GM23338 (cell line): ENCODE measurements around the gene HHAT. TPM values are rescaled to one million over a fixed set of nuclear protein-coding genes. Genes with fewer than 3 reads are reported as not detected.

Source experiments
- ATAC-seq: fragments of 200-7000 bp; cut with Tn5 transposase; 3 replicates; pipeline ENCODE4 v1.9.1; 2020
- DNase-seq: peaks from one replicate; pipeline ENCODE4 v3.0.0-alpha.2; 2015; ENCODE audit warnings: low spot score
- H2AFZ ChIP-seq: fragments of 200-600 bp; sonication (generic); 2 replicates; pipeline ENCODE4 v1.8.0; 2016; ENCODE audit warnings: antibody characterized with exemption, mild to moderate bottlenecking, moderate library complexity
- H3F3A ChIP-seq: fragments of 200-600 bp; sonication (generic); replicated peaks from 2 replicates; pipeline ENCODE4 v1.8.0; 2017; ENCODE audit warnings: antibody characterized with exemption, mixed run types, low read depth
- H3K27ac ChIP-seq: fragments of 200-600 bp; sonication (generic); 2 replicates; pipeline ENCODE4 v1.6.1; 2016; ENCODE audit warnings: low read depth
- H3K27me3 ChIP-seq: fragments of 200-600 bp; sonication (generic); 2 replicates; pipeline ENCODE4 v1.8.0; 2016; ENCODE audit warnings: mild to moderate bottlenecking, mixed run types, moderate library complexity; ENCODE audit not compliant: insufficient read depth
- H3K36me3 ChIP-seq: fragments of 200-600 bp; sonication (generic); 2 replicates; pipeline ENCODE4 v1.8.0; 2016; ENCODE audit warnings: mild to moderate bottlenecking; ENCODE audit not compliant: insufficient read depth
- H3K4me1 ChIP-seq: fragments of 200-600 bp; sonication (generic); 2 replicates; pipeline ENCODE4 v1.8.0; 2016; ENCODE audit warnings: mild to moderate bottlenecking, moderate library complexity; ENCODE audit not compliant: insufficient read depth
- H3K4me2 ChIP-seq: fragments of 200-600 bp; sonication (generic); 2 replicates; pipeline ENCODE4 v1.7.1; 2017; ENCODE audit warnings: mixed run types
- H3K4me3 ChIP-seq: fragments of 200-600 bp; sonication (generic); 2 replicates; pipeline ENCODE4 v1.6.1; 2016; ENCODE audit warnings: mixed run types
- H3K79me2 ChIP-seq: fragments of 200-600 bp; sonication (generic); replicated peaks from 2 replicates; pipeline ENCODE4 v1.8.0; 2017; ENCODE audit warnings: mild to moderate bottlenecking; ENCODE audit not compliant: insufficient read depth
- H3K9me2 ChIP-seq: fragments of 200-600 bp; sonication (generic); 2 replicates; pipeline ENCODE4 v1.8.0; 2017; ENCODE audit not compliant: insufficient read depth
- H4K20me1 ChIP-seq: fragments of 200-600 bp; sonication (generic); replicated peaks from 2 replicates; pipeline ENCODE4 v1.8.0; 2017; ENCODE audit warnings: mild to moderate bottlenecking; ENCODE audit not compliant: insufficient read depth
- H3K27ac Mint-ChIP-seq: 2 replicates; pipeline ENCODE4 v1.8.0; 2020; ENCODE audit warnings: inconsistent platforms, mild to moderate bottlenecking, moderate library complexity, mixed read lengths
- H3K27me3 Mint-ChIP-seq: 3 replicates; pipeline ENCODE4 v1.8.0; 2022; ENCODE audit warnings: low read depth, mild to moderate bottlenecking, moderate library complexity, mixed read lengths, inconsistent platforms; ENCODE audit not compliant: insufficient read depth, poor library complexity
- H3K36me3 Mint-ChIP-seq: 3 replicates; pipeline ENCODE4 v1.8.0; 2021; ENCODE audit warnings: low read depth, mild to moderate bottlenecking, inconsistent platforms, moderate library complexity, mixed read lengths
- H3K4me1 Mint-ChIP-seq: 3 replicates; pipeline ENCODE4 v1.8.0; 2020; ENCODE audit warnings: mild to moderate bottlenecking, inconsistent platforms, mixed read lengths
- H3K4me3 Mint-ChIP-seq: 3 replicates; pipeline ENCODE4 v1.8.0; 2021; ENCODE audit warnings: moderate library complexity, mild to moderate bottlenecking, inconsistent platforms, mixed read lengths
- H3K9me3 Mint-ChIP-seq: 3 replicates; pipeline ENCODE4 v1.8.0; 2020; ENCODE audit warnings: moderate library complexity, mild to moderate bottlenecking, inconsistent platforms, mixed read lengths
- CREB1 ChIP-seq: fragments of 250-450 bp; sonication (Bioruptor Pico); IDR thresholded peaks from 2 replicates; pipeline ENCODE4 v1.5.0; 2020; ENCODE audit warnings: low read depth, mild to moderate bottlenecking, moderate library complexity
- EZH2 ChIP-seq: fragments of 200-600 bp; sonication (generic); IDR thresholded peaks from one replicate; pipeline ENCODE4 v1.8.0; 2017; ENCODE audit warnings: antibody characterized with exemption, mild to moderate bottlenecking, low read depth; ENCODE audit not compliant: unreplicated experiment
- EZH2phosphoT487 ChIP-seq: fragments of 200-600 bp; sonication (generic); IDR thresholded peaks from one replicate; pipeline ENCODE4 v1.8.1; 2018; ENCODE audit warnings: antibody characterized with exemption; ENCODE audit not compliant: unreplicated experiment
- JUNB ChIP-seq: IDR thresholded peaks from one replicate; pipeline ENCODE4 v1.6.1; 2016; ENCODE audit warnings: antibody characterized with exemption; ENCODE audit not compliant: unreplicated experiment
- NANOG ChIP-seq: IDR thresholded peaks from 2 replicates; pipeline ENCODE4 v1.6.1; 2016; ENCODE audit warnings: antibody characterized with exemption, borderline replicate concordance
- POLR2AphosphoS5 ChIP-seq: IDR thresholded peaks from 2 replicates; pipeline ENCODE4 v1.6.1; 2016; ENCODE audit warnings: antibody characterized with exemption, low read depth
- STAT1 ChIP-seq: IDR thresholded peaks from one replicate; pipeline ENCODE4 v1.6.1; 2016; ENCODE audit warnings: antibody characterized with exemption; ENCODE audit not compliant: unreplicated experiment
- ZNF114 ChIP-seq: fragments of 250-450 bp; sonication (Bioruptor Pico); IDR thresholded peaks from 2 replicates; pipeline ENCODE4 v1.5.0; 2020; ENCODE audit warnings: mild to moderate bottlenecking, moderate library complexity
- ZNF331 ChIP-seq: fragments of 250-450 bp; sonication (Bioruptor Pico); IDR thresholded peaks from 2 replicates; pipeline ENCODE4 v1.5.0; 2020; ENCODE audit warnings: low read depth, mild to moderate bottlenecking, moderate library complexity
- polyA plus RNA-seq: library from polyadenylated mRNA; unstranded; fragments of >200 nt; fragmentation: Nextera tagmentation; extraction: Ambion mirVana; gene quantifications from 2 replicates; pipeline ENCODE4 v1.2.1, GENCODE V29; 2016
- total RNA-seq: library from RNA; depleted of rRNA; stranded (reverse); fragments of >200 nt; shearing (Covaris generic); gene quantifications from 2 replicates; pipeline ENCODE4 v1.2.3, GENCODE V29; 2014
- TF ChIP-seq, protein P1 (sequence below), 2 experiments: fragments of 200-600 bp in 1 of 2; sonication (generic) in 1 of 2; conservative IDR thresholded peaks; 2 replicates each; pipeline versions ENCODE4 v1.5.1 to v1.6.1; 2016 to 2017; ENCODE audit warnings: antibody characterized with exemption in 2 of 2, low read depth in 2 of 2, mild to moderate bottlenecking in 2 of 2, moderate library complexity in 1 of 2
- TF ChIP-seq, protein P2 (sequence below): fragments of 250-450 bp; sonication (Bioruptor Pico); IDR thresholded peaks from 2 replicates; pipeline ENCODE4 v1.5.0; 2020; ENCODE audit warnings: mild to moderate bottlenecking, moderate library complexity
- TF ChIP-seq, protein P3 (sequence below): IDR thresholded peaks from one replicate; pipeline ENCODE4 v1.6.1; 2018; ENCODE audit warnings: antibody characterized with exemption; ENCODE audit not compliant: unreplicated experiment
- TF ChIP-seq, protein P4 (sequence below): IDR thresholded peaks from 2 replicates; pipeline ENCODE4 v1.6.1; 2016; ENCODE audit warnings: antibody characterized with exemption

The HHAT gene
- total and polyA plus RNA-seq, 2 experiments from 2014 or later: 0.11 to 0.66 TPM

DNA sequence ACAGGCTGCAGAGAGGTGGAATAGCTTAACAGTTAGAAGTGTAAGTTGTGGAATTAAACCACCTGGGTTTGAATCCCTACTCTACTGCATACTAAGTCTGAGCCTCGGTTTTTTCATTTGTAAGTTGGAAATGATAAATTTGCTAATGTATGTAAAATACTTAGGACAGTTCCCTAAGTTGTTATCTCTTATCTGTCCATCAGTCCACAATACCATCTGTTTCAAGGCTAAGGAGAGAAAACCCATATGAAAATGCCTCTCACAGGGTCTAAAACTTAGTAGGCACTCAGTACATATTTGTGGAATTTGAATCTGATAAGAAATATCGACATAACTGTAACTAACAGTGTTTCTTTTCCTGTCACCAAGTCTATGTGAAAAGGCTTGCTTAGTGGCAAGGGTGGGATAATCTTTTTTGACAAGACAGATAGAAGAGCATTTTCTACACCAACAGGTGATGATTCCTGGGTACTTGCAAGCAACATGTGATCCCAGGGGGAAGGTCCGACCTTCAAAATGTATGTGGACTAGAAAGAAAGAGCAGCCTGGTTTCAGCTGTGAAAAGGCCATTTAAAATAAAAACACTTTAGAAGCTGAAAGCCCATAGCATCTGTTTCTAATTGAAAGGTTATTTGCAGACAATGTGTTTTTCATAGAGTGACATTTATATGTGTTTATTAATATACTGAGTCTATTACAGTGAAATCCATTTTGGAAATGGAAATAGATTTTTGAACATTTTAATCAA, 202.9 kb downstream of the HHAT start:
- no peaks in the 10 kb centered on the region for H3K9me3 Mint-ChIP-seq
- DNase-seq (no peak), ATAC-seq (no peak)
- no peaks in the 10 kb centered on the region for H3K79me2 ChIP-seq
- TF ChIP-seq, protein P1, sequence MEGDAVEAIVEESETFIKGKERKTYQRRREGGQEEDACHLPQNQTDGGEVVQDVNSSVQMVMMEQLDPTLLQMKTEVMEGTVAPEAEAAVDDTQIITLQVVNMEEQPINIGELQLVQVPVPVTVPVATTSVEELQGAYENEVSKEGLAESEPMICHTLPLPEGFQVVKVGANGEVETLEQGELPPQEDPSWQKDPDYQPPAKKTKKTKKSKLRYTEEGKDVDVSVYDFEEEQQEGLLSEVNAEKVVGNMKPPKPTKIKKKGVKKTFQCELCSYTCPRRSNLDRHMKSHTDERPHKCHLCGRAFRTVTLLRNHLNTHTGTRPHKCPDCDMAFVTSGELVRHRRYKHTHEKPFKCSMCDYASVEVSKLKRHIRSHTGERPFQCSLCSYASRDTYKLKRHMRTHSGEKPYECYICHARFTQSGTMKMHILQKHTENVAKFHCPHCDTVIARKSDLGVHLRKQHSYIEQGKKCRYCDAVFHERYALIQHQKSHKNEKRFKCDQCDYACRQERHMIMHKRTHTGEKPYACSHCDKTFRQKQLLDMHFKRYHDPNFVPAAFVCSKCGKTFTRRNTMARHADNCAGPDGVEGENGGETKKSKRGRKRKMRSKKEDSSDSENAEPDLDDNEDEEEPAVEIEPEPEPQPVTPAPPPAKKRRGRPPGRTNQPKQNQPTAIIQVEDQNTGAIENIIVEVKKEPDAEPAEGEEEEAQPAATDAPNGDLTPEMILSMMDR (conservative IDR thresholded peaks at IDR 0.05; ENCODE audit: low read depth in 2 of 2): no peak
- TF ChIP-seq, protein P2, sequence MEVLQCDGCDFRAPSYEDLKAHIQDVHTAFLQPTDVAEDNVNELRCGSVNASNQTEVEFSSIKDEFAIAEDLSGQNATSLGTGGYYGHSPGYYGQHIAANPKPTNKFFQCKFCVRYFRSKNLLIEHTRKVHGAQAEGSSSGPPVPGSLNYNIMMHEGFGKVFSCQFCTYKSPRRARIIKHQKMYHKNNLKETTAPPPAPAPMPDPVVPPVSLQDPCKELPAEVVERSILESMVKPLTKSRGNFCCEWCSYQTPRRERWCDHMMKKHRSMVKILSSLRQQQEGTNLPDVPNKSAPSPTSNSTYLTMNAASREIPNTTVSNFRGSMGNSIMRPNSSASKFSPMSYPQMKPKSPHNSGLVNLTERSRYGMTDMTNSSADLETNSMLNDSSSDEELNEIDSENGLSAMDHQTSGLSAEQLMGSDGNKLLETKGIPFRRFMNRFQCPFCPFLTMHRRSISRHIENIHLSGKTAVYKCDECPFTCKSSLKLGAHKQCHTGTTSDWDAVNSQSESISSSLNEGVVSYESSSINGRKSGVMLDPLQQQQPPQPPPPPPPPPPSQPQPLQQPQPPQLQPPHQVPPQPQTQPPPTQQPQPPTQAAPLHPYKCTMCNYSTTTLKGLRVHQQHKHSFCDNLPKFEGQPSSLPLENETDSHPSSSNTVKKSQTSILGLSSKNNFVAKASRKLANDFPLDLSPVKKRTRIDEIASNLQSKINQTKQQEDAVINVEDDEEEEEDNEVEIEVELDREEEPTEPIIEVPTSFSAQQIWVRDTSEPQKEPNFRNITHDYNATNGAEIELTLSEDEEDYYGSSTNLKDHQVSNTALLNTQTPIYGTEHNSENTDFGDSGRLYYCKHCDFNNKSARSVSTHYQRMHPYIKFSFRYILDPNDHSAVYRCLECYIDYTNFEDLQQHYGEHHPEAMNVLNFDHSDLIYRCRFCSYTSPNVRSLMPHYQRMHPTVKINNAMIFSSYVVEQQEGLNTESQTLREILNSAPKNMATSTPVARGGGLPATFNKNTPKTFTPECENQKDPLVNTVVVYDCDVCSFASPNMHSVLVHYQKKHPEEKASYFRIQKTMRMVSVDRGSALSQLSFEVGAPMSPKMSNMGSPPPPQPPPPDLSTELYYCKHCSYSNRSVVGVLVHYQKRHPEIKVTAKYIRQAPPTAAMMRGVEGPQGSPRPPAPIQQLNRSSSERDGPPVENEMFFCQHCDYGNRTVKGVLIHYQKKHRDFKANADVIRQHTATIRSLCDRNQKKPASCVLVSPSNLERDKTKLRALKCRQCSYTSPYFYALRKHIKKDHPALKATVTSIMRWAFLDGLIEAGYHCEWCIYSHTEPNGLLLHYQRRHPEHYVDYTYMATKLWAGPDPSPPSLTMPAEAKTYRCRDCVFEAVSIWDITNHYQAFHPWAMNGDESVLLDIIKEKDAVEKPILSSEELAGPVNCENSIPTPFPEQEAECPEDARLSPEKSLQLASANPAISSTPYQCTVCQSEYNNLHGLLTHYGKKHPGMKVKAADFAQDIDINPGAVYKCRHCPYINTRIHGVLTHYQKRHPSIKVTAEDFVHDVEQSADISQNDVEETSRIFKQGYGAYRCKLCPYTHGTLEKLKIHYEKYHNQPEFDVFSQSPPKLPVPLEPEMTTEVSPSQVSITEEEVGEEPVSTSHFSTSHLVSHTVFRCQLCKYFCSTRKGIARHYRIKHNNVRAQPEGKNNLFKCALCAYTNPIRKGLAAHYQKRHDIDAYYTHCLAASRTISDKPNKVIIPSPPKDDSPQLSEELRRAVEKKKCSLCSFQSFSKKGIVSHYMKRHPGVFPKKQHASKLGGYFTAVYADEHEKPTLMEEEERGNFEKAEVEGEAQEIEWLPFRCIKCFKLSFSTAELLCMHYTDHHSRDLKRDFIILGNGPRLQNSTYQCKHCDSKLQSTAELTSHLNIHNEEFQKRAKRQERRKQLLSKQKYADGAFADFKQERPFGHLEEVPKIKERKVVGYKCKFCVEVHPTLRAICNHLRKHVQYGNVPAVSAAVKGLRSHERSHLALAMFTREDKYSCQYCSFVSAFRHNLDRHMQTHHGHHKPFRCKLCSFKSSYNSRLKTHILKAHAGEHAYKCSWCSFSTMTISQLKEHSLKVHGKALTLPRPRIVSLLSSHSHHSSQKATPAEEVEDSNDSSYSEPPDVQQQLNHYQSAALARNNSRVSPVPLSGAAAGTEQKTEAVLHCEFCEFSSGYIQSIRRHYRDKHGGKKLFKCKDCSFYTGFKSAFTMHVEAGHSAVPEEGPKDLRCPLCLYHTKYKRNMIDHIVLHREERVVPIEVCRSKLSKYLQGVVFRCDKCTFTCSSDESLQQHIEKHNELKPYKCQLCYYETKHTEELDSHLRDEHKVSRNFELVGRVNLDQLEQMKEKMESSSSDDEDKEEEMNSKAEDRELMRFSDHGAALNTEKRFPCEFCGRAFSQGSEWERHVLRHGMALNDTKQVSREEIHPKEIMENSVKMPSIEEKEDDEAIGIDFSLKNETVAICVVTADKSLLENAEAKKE (CRISPR knock-in tag): no peak
- no peak for TF ChIP-seq EZH2
- TF ChIP-seq NANOG: no peak
- no peak for TF ChIP-seq JUNB
- no peak for TF ChIP-seq POLR2AphosphoS5
- TF ChIP-seq ZNF331 (CRISPR knock-in tag): no peak
- TF ChIP-seq EZH2phosphoT487: no peak
- no peak for TF ChIP-seq STAT1
- no peak for TF ChIP-seq ZNF114 (CRISPR knock-in tag)
- TF ChIP-seq, protein P3, sequence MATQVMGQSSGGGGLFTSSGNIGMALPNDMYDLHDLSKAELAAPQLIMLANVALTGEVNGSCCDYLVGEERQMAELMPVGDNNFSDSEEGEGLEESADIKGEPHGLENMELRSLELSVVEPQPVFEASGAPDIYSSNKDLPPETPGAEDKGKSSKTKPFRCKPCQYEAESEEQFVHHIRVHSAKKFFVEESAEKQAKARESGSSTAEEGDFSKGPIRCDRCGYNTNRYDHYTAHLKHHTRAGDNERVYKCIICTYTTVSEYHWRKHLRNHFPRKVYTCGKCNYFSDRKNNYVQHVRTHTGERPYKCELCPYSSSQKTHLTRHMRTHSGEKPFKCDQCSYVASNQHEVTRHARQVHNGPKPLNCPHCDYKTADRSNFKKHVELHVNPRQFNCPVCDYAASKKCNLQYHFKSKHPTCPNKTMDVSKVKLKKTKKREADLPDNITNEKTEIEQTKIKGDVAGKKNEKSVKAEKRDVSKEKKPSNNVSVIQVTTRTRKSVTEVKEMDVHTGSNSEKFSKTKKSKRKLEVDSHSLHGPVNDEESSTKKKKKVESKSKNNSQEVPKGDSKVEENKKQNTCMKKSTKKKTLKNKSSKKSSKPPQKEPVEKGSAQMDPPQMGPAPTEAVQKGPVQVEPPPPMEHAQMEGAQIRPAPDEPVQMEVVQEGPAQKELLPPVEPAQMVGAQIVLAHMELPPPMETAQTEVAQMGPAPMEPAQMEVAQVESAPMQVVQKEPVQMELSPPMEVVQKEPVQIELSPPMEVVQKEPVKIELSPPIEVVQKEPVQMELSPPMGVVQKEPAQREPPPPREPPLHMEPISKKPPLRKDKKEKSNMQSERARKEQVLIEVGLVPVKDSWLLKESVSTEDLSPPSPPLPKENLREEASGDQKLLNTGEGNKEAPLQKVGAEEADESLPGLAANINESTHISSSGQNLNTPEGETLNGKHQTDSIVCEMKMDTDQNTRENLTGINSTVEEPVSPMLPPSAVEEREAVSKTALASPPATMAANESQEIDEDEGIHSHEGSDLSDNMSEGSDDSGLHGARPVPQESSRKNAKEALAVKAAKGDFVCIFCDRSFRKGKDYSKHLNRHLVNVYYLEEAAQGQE: no peak
- TF ChIP-seq CREB1: no peak
- TF ChIP-seq, protein P4, sequence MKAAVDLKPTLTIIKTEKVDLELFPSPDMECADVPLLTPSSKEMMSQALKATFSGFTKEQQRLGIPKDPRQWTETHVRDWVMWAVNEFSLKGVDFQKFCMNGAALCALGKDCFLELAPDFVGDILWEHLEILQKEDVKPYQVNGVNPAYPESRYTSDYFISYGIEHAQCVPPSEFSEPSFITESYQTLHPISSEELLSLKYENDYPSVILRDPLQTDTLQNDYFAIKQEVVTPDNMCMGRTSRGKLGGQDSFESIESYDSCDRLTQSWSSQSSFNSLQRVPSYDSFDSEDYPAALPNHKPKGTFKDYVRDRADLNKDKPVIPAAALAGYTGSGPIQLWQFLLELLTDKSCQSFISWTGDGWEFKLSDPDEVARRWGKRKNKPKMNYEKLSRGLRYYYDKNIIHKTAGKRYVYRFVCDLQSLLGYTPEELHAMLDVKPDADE: no peak
- H3K27me3 Mint-ChIP-seq: peaks cover 2% of the 10 kb centered on the region
- H3K4me2 ChIP-seq: no peak overlapping the region
- no peak overlapping the region for H3K4me3 Mint-ChIP-seq
- H3K9me2 ChIP-seq: no peaks in the 10 kb centered on the region
- no peaks in the 10 kb centered on the region for H3K36me3 ChIP-seq
- H4K20me1 ChIP-seq: no peaks in the 10 kb centered on the region
- H3K27ac Mint-ChIP-seq: no peak overlapping the region
- H2AFZ ChIP-seq: no peak overlapping the region
- H3K4me3 ChIP-seq: no peak overlapping the region
- no peak overlapping the region for H3K27ac ChIP-seq
- H3K4me1 Mint-ChIP-seq: peaks cover 35% of the 10 kb centered on the region
- H3K36me3 Mint-ChIP-seq: no peaks in the 10 kb centered on the region
- no peaks in the 10 kb centered on the region for H3F3A ChIP-seq
- no peaks in the 10 kb centered on the region for H3K27me3 ChIP-seq
- H3K4me1 ChIP-seq: peaks cover 41% of the 10 kb centered on the region
